OCI-LY3 (cell line): ENCODE results near the gene ROBO1.

Experiments used
- EZH2phosphoT487 ChIP-seq: fragments of 200-600 bp; shearing (Covaris generic); IDR thresholded peaks from 2 replicates; pipeline ENCODE4 v1.6.1; 2018; ENCODE audit warnings: antibody characterized with exemption, mixed run types, low read depth
- TF ChIP-seq, protein P1 (sequence below): fragments of 200-600, 300-600 bp; sonication (generic); IDR thresholded peaks from 2 replicates; pipeline ENCODE4 v1.5.1; 2014; ENCODE audit warnings: antibody characterized with exemption, low read length, low read depth

- TF ChIP-seq, protein P1, sequence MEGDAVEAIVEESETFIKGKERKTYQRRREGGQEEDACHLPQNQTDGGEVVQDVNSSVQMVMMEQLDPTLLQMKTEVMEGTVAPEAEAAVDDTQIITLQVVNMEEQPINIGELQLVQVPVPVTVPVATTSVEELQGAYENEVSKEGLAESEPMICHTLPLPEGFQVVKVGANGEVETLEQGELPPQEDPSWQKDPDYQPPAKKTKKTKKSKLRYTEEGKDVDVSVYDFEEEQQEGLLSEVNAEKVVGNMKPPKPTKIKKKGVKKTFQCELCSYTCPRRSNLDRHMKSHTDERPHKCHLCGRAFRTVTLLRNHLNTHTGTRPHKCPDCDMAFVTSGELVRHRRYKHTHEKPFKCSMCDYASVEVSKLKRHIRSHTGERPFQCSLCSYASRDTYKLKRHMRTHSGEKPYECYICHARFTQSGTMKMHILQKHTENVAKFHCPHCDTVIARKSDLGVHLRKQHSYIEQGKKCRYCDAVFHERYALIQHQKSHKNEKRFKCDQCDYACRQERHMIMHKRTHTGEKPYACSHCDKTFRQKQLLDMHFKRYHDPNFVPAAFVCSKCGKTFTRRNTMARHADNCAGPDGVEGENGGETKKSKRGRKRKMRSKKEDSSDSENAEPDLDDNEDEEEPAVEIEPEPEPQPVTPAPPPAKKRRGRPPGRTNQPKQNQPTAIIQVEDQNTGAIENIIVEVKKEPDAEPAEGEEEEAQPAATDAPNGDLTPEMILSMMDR = no peak
- no peak for TF ChIP-seq EZH2phosphoT487
Measured at GRCh38 chr3:79233431-79234060, 534.3 kb downstream of the ROBO1 start.
